ENCODE data around the gene NUDT4. TPM values are rescaled to one million over a fixed set of nuclear protein-coding genes. Genes with fewer than 3 reads are reported as not detected.

The NUDT4 gene
- total RNA-seq (2013) = 28.9 TPM
- polyA plus RNA-seq (10 to 100 TPM; 20.7 to 43.8 (median 35.6) TPM), polyA minus RNA-seq (18.8 and 32.2 TPM in 2 replicates), total RNA-seq (35.3 to 97.8 (median 62.5) reads per million in 11 experiments)

GRCh38 chr12:93377252-93378195 is at the start of gene NUDT4:
NUDT4 (plus strand) TSS chr12:93377925; CDS start chr12:93378323, 398 bp downstream.
- no peaks in the 10 kb centered on the region for H3K27me3 ChIP-seq (ENCODE audit: control insufficient read depth in 2 of 2, insufficient read depth in 2 of 2, low read length in 2 of 2)
- peak within 1 kb of the TSS; percentile 89 for H3K9ac ChIP-seq (ENCODE audit: insufficient read depth, low read length, poor library complexity, severe bottlenecking)
- no peaks in the 10 kb centered on the region for H3K9me3 ChIP-seq (replicated peaks in 1 of 2; ENCODE audit: control insufficient read depth in 1 of 2, insufficient read depth in 1 of 2, low read length in 2 of 2)
- peaks cover 38% of the 10 kb centered on the region for H4K20me1 ChIP-seq (ENCODE audit: insufficient read depth, low read length)
- H3K36me3 ChIP-seq (replicated peaks in 1 of 2; ENCODE audit: control insufficient read depth in 1 of 2, insufficient read depth in 2 of 2, low read length in 2 of 2) = no peaks in the 10 kb centered on the region
- peaks cover 69 to 73% of the 10 kb centered on the region in 2 donors for H3K4me1 ChIP-seq (ENCODE audit: control insufficient read depth in 1 of 2, insufficient read depth in 2 of 2, low read length in 2 of 2)
- peak within 1 kb of the TSS; percentile 92 to 94 for H3K27ac ChIP-seq (ENCODE audit: low read depth in 1 of 2, low read length in 2 of 2)
- no peak for TF ChIP-seq CTCF (IDR thresholded peaks at IDR 0.05)
- H3K4me2 ChIP-seq (replicated peaks; ENCODE audit: extremely low read depth, low read length, poor library complexity, severe bottlenecking) = peak within 1 kb of the TSS; percentile 96
- H3K79me2 ChIP-seq (ENCODE audit: insufficient read depth, low read length) = peaks cover 43% of the 10 kb centered on the region
- peaks cover 0 to 7% of the 10 kb centered on the region in 2 donors for H3K36me3 Mint-ChIP-seq
- H3K4me3 ChIP-seq (replicated peaks in 1 of 3; ENCODE audit: low read depth in 2 of 3, low read length in 3 of 3) = peak within 1 kb of the TSS; percentile 73 to 94 (median 92)
- 8% methylated on average over 39 of the region's 79 CpGs for WGBS (ENCODE audit: insufficient coverage)
- H3K4me3 Mint-ChIP-seq = peak within 1 kb of the TSS; percentile 97 to 100
- H2AFZ ChIP-seq (ENCODE audit: insufficient read depth, low read depth, low read length, poor library complexity, severe bottlenecking) = peak within 1 kb of the TSS; percentile 82
- peaks cover 66% of the 10 kb centered on the region for H3K4me1 Mint-ChIP-seq
- peak; percentile 86 to 88 (median 87) for DNase-seq
- no peaks in the 10 kb centered on the region for H3K9me3 Mint-ChIP-seq
- intact Hi-C loops (cut with micrococcal nuclease) = loop anchor here in 1 of 2 donors (5.0 kb wide), 1 partner anchor 390 kb away; no protein-coding TSS in a partner anchor
- peak within 1 kb of the TSS; percentile 93 to 98 (median 96) for H3K27ac Mint-ChIP-seq
- no peaks in the 10 kb centered on the region for H3K27me3 Mint-ChIP-seq (ENCODE audit: low read depth in 3 of 3)

DNA sequence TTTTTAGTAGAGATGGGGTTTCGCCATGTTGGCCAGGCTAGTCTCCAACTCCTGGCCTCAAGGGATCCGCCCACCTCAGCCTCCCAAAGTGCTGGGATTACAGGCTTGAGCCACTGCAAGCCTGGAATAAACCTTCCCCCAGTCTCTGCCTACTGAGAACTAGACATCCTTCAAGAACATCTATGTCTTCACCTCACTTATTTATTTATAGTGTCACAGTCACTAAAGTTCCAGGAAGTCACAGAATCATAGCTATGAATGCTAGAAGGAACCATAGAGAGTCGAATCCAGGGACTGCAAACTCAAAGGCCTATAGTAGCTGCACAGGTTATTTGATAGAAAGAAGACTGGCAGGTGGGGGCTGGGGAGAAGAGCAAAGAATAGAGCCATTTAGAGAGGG is 44.7 kb upstream of the NUDT4 start:
- Histone ChIP-seq H4K20me1 (ENCODE audit: insufficient read depth, low read length) (no peaks in the 10 kb centered on the region), H3K79me2 (ENCODE audit: insufficient read depth, low read length) (no peaks in the 10 kb centered on the region), H3K9ac (ENCODE audit: insufficient read depth, low read length, poor library complexity, severe bottlenecking) (no peak overlapping the region), H2AFZ (ENCODE audit: insufficient read depth, low read depth, low read length, poor library complexity, severe bottlenecking) (no peak overlapping the region), H3K36me3 (replicated peaks in 1 of 2; ENCODE audit: control insufficient read depth in 1 of 2, insufficient read depth in 2 of 2, low read length in 2 of 2) (no peaks in the 10 kb centered on the region), H3K4me3 (replicated peaks in 1 of 3; ENCODE audit: low read depth in 2 of 3, low read length in 3 of 3) (no peak overlapping the region), H3K27ac (ENCODE audit: low read depth in 1 of 2, low read length in 2 of 2) (no peak overlapping the region), H3K9me3 (replicated peaks in 1 of 2; ENCODE audit: control insufficient read depth in 1 of 2, insufficient read depth in 1 of 2, low read length in 2 of 2) (no peaks in the 10 kb centered on the region), H3K4me2 (replicated peaks; ENCODE audit: extremely low read depth, low read length, poor library complexity, severe bottlenecking) (no peak overlapping the region), H3K4me1 (ENCODE audit: control insufficient read depth in 1 of 2, insufficient read depth in 2 of 2, low read length in 2 of 2) (no peaks in the 10 kb centered on the region), H3K27me3 (ENCODE audit: control insufficient read depth in 2 of 2, insufficient read depth in 2 of 2, low read length in 2 of 2) (no peaks in the 10 kb centered on the region)
- Mint-ChIP-seq H3K9me3 (peaks cover 0 to 3% (median 0%) of the 10 kb centered on the region in 7 donors), H3K27me3 (ENCODE audit: low read depth in 3 of 3) (peaks cover 0 to 4% (median 2%) of the 10 kb centered on the region in 3 donors), H3K36me3 (no peaks in the 10 kb centered on the region), H3K27ac (no peak overlapping the region), H3K4me1 (peaks cover 2% of the 10 kb centered on the region), H3K4me3 (no peak overlapping the region)
- intact Hi-C loops (cut with micrococcal nuclease) = no loop called here
- no peak for DNase-seq
- TF ChIP-seq CTCF (IDR thresholded peaks at IDR 0.05) = no peak
- WGBS (ENCODE audit: insufficient coverage) = 100% methylated on average over 2 of the region's 3 CpGs
